Measurements from ENCODE around the gene CD248.
A peak's percentile ranks its signal among the peaks of the same experiment; 100 is the strongest.
"Not testable (repeated sequence)": the region's sequence is repeated elsewhere in the genome, so short reads cannot be mapped to it uniquely, and the experiment has no call there.

The CD248 gene

GRCh38 chr11:66316849-66317251 lies at the start of gene CD248:
Gene CD248, minus strand, starts transcription at chr11:66317044. Its CDS starts 17 bp downstream, at chr11:66317027.
- no peak for DNase-seq

DNA sequence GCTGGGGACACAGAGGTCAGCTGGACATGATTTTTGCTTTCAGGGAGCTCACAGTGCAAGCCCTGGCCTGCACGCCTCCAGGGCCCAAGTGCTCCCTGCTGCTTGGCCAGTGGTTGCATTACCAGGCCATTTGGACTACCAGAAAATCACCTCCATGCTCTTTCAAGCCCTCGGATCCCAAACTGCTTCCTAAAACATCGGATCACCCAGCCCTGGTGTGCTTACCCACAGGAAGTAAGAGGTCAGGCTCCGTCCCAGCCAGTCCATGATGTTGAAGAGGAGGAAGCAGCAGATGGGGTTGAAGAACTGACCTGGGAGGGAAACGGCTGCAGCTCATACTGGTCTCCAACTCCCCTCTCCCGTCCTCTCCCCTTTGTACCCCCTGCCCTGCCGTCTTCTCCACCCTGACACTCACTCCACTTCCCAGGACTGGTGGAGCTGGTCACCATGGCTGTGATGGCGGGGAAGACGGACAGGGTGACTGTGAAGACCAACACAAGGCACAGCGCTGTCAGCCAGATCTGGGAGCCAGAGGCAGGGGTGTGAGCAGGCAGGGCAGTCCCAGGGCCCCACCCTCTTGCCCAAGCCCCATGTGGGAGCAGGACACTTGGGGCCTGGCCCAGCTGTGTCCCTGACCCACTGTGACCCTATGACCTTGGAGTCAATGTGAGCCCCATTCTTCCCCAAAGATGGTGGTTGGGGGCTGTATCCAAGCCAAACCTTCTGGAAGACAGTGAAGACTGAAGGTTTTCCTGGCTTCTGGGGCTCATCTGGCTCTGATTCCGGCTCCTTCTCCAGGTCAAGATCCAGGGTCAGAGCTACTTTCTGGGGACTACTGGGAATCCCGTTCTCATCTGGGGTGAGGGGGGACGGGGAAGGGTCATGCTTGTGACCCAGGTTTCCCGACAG lies 49.1 kb upstream of the CD248 start:
- DNase-seq, result no peak

DNA sequence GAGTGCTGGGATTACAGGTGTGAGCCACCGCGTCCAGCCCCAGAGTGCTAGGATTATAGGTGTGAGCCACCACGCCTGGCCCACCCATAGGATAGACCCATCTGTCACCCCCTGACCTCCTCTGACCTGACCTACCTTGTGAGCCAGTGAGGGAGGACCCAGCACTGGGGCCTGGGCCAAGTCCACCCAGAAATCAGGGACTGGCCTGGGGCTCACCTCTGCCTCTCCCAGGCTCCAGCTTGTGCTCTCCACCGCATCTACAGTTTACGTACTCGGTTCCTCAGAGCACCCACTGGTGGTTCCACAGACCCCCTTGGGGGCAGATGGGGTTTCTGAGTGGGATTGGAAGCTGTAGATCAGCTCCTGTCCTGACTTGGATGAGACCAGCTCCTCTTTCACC lies 48.3 kb upstream of the CD248 start:
- DNase-seq, result no peak

- DNase-seq, result no peak
Observed at GRCh38 chr11:66363805-66364535, 47.1 kb upstream of the CD248 start.

DNA sequence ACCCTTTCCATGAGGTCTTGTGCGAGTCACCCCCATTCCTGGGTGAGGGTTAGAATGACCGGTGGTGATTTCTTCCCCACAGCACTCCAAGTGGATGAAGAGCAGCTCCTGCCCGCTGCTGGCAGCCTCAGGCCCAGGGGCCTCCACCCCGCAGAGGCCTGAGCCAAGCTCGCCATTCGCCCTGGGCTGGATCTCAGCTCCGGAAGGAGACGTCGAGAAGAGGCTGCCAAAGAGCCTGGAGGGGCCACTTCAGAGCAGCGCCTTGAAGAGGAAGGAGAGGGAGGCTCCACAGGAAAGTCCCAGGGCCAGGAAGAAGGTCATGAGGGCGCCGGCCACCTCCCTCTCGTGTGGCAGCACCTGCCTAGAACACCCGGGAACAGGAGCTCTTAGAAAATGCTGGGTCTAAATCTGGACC lies 46.4 kb upstream of the CD248 start:
- DNase-seq, result no peak

DNA sequence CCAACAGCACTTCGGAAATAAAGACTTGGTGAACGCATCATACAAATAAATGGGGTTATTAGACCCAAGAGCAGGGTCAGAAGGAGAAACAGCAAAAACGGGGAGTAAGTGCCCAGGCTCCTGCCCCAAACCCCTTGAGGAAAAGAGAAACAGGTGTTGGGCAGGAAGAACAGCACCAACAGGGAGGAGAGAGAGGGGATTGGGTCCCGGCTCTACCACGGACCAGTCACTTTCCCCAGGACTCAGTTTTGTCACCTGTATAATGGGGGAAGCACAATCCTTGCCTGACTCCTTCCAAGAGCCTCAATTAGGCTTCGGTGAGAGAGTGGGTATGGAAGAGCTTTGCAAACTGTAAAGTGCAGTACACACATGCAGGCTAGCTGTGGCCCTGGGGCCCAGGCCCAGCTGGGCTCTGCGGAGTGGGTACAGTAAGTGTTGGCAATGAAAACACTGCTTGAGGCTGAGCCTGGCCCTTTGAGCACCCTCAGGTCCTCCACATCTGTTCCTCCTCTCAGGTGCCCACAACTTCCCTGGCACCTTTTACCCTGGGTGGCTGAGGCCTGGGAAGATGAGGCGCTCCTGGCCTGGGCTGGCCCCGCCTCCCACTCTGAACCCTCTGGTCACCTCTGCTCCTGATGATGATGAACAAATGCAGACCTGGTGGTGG lies 45.8 kb upstream of the CD248 start:
- no peak for DNase-seq

- no peak for DNase-seq
Observed at GRCh38 chr11:66361502-66361941, 44.7 kb upstream of the CD248 start.

DNA sequence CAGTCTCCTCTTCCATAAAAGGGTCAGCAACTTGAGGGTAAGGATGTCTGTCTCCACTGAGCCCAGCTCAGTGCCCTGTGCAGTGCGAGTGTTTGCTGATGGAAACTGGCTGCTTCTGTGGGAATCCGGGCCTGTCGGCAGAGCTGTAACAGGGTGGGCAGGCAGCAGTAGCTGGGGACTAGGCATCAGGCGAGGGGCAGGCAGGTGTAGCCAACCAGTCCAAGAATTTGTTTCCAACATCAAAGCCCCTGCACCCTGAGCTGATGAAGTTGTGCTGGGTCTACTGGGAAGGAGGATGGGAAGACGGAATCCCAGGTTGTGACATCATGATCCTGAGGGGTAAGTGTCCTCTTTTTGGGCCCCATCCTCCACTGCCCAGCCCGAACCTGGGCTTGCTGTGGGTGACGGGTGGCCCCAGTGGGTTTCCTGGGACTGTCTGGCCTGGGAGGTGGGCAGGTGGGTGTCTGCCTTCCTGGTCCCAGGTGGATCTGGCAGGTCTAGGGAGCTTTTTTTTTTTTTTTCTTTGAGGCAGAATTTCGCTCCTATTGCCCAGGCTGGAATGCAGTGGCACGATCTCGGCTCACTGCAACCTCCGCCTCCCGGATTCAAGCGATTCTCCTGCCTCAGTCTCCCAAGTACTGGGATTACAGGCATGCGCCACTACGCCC lies 43.7 kb upstream of the CD248 start:
- DNase-seq, result no peak

DNA sequence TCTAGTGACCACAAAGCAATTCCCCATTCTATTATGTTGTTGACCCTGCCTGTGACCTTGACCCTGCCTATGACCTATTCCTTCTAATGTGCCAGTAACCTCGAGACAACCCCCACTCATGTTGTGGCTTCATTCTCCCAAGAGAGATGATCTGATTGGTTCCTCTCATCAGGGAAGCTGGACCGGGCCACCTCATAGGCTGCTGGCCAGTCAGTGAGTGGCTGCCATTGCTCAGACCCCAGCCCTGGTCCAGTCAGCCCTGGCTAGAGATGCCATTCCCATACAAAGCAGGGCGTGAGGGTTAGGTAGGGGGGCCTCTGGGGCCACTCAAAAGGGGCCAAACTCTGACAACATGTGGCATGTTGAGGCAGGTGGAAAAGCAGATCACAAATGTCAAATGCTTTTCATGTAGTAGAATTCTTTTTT lies 42.8 kb upstream of the CD248 start:
- DNase-seq, result no peak

GRCh38 chr11:66350560-66351235 lies 33.9 kb upstream of the CD248 start:
- DNase-seq, result not testable (repeated sequence)

DNA sequence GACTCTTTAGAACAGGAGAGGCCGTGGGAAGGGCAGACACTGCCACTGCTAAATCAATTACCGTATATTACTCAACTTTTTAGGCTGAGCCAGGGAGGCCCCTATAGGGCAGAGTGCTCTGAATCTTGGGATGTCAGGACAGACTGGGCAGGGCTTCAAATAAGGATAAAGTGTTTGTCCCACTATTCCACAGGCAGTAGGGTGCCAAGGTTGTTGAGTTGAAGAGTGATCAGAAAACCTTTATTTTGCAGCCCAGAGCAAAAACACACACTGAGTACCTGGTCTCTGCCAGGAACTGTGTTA lies 32.2 kb upstream of the CD248 start:
- no peak for DNase-seq

DNA sequence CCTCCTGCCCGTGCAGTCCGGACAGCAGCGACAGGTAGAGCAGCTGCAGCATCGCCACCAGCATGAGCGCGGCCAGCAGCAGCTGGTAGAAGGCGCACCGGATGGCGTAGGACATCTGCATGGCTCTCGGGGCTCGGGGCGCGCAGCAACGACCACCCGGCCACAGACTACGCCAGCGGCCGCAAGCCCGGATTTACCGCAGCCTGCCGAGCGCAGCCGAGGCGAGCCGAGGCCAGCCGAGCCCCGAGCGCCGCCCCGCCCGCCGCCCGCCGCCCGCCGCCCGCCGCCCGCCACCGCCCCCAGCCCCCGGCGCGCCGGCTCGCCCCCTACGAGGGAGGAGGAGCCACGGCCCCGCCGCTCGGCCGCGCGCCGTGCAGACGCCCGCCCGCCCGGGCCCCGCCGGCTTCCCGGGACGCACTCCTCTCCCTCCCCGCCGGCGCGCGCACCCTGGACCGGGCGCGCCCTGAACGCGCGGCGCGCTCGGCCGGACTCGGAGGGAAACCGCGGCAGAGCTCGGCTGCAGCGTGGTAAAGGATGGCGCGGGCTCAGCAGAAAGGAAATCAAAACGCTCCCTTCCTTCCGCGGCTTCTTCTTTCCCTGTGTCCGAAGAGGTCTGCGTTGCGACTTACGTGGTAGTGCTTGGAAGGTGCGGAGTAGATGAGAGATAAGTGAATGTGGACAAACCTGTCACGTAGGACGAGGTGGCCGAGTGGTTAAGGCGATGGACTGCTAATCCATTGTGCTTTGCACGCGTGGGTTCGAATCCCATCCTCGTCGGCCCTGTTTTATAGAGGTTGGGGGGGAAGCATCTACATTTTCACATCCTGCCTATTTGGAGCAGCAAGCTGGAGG lies 30.8 kb upstream of the CD248 start, which contains the start of gene B4GAT1:
Gene B4GAT1, minus strand, starts transcription at position 205 of the 852 bp plus-strand sequence. Its CDS starts 84 bp downstream, at position 121.
- DNase-seq, result peak; percentile 38 to 78

GRCh38 chr11:66346476-66347424 lies 29.9 kb upstream of the CD248 start:
- DNase-seq, result no peak

- no peak for DNase-seq
Observed at GRCh38 chr11:66345316-66345649, 28.4 kb upstream of the CD248 start.

DNA sequence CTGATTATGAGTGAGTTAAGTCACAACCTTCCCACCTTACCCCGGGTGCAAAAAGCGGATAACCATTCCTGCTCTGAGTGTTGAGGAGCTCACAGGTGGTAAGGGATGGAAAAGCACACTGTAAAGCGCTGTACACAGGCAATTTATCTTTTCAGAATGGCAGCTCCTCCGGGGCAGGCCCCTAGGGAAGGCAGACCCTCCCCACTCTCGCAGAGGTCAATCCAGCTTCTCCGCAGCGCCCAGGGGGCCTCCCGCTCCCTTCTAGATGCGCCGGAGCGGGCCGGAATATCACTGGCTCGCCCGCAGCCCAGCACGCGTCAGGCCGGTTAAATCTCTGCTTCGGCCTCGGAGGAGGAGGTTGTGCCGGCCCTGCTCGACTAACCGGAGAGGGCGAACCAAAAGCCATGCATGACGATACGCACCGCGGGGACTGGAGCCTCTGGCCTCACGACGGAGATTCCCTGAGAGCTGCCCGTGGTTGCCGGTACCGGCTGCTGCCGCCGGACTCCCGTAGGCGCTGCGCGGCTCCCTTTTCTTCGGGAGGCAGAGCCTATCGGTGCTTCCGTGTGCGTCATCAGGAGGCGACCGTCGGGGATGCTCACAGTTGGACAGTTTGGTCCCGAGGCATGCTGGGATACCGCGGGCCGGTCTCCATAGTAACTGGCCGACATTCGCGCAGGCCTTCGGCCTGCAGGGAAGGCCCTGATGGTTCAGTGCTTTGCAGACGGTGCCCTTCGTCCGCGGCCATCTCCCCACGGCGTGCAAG lies 27.9 kb upstream of the CD248 start, which contains the start of gene BRMS1:
Gene BRMS1, minus strand, starts transcription at position 555 of the 766 bp plus-strand sequence. CDS start 2,870 bp downstream, outside the sequence.
- peak; percentile 59 to 93 for DNase-seq

DNA sequence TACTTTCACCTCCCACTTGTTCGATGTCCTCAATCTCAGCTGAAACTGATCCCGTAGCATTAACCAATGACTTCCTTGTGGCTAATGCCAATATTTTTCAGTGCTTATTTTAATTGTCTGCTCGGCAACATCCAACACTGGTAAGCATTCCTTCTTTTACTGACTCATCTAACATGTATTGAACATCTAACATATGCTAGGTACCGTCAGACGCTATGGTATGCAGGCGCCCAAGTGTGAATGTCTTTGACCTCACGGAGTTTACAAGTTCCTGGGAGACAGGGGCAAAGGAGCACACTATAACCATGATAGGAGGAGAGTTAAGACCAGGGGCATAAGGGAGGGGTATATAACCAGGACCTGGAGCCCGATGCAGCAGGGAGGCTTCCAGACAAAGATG lies 26.3 kb upstream of the CD248 start:
- DNase-seq, result no peak

DNA sequence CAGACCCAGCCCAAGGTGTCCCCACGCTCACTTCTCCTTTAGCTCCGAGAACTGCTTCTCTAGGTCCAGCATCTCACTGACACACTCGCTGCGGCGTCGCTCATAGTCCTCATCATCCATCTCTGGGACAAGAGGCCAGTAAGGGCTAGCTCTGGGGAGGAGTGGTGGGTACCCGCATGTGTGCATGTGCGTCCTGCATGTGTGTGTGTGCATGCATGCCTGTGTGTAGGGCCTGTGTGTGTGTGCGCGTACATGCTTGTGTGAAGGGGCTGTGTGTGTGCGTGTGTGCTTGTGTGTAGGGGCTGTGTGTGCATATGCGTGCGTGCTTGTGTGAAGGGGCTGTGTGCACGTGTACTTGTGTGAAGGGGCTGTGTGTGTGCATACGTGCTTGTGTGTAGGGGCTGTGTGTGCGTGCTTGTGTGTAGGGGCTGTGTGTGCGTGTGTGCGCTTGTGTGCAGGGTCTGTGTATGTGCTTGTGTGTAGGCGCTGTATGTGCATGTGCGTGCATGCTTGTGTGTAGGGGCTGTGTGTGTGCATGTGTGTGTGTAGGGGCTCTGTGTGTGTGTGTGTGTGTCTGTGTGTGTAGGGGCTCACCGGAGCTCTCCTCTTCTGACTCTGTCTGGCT lies 24.8 kb upstream of the CD248 start:
- DNase-seq, result no peak

DNA sequence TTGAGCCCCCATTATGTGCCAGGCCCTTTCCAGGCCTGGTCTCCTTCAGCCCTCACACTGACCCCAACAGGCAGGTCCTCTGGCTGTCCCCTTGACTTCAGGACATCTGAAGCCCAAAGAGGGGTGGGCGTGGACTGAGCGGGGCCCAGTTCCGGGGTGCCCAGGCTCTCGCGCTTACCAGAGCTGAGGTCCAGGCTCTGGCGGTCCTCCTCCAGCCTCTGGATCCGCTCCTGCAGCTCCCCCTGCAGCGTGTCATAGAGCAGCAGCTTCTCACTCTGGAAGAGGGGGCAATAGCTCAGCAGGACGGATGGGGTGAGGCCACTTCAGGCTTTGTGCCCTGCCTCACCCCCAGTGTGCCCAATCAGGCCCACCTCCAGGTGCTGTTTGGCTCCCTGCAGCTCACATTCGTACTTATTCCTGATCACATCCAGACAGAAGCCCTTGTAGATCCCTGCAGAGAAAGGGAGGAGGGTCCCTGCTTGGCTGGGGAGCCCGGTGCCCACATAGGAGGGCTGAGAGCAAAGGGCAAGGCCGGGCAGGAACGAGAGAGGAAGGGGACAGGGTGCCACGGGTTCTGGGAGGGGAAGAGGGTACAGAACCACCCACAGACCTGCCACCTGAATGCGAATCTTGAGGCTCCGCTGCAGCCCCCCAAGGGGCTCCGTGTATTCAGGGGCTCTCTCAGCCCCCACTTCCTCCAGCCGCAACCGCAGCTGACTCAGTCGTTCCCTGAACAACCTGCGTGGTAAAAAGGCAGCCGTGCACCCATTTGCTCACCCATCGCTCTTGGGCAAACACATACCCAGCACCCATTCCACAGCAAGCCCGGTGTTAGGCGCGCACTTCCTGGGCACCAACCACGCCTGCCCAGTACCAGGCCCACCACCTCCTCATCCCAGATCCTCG lies 24.0 kb upstream of the CD248 start:
- no peak for DNase-seq
